Aorta (tissue), 5 donors: ENCODE data around the gene UNC5CL. TPM values are rescaled to one million over a fixed set of nuclear protein-coding genes. Genes with fewer than 3 reads are reported as not detected.
"Not testable (repeated sequence)": the region's sequence is repeated elsewhere in the genome, so short reads cannot be mapped to it uniquely, and the experiment has no call there.

Experiments used
- ATAC-seq: fragments of 200-7000 bp; cut with Tn5 transposase; one replicate; pipeline ENCODE4 v1.9.1; 2022; ENCODE audit warnings: moderate library complexity; ENCODE audit not compliant: low FRiP score
- DNase-seq, 2 donors: peaks; one replicate each; pipeline ENCODE4 v3.0.0-alpha.2; 2020
- H3K27ac ChIP-seq, 2 donors: one replicate each; pipeline ENCODE4 v1.5.1; 2013; ENCODE audit warnings: low read length in 2 of 2, mild to moderate bottlenecking in 2 of 2, moderate library complexity in 2 of 2, control low read depth in 1 of 2, inconsistent platforms in 1 of 2, low read depth in 1 of 2
- H3K27me3 ChIP-seq, 2 donors: one replicate each; pipeline ENCODE4 v1.6.1; 2013; ENCODE audit warnings: control low read depth in 1 of 2, low read length in 1 of 2, mild to moderate bottlenecking in 1 of 2, moderate library complexity in 1 of 2; ENCODE audit not compliant: insufficient read depth in 2 of 2, control insufficient read depth in 1 of 2
- H3K36me3 ChIP-seq, 2 donors: one replicate each; pipeline ENCODE4 v1.6.1; 2013; ENCODE audit warnings: control low read depth in 1 of 2, low read length in 1 of 2, mild to moderate bottlenecking in 1 of 2; ENCODE audit not compliant: insufficient read depth in 2 of 2, control insufficient read depth in 1 of 2
- H3K4me1 ChIP-seq, 2 donors: one replicate each; pipeline ENCODE4 v1.6.1; 2013; ENCODE audit warnings: low read length in 2 of 2, control low read depth in 1 of 2, mild to moderate bottlenecking in 1 of 2, moderate library complexity in 1 of 2; ENCODE audit not compliant: insufficient read depth in 2 of 2, control insufficient read depth in 1 of 2
- H3K4me3 ChIP-seq, 2 donors: one replicate each; pipeline ENCODE4 v1.5.1; 2013; ENCODE audit warnings: low read length in 2 of 2, control low read depth in 1 of 2, mild to moderate bottlenecking in 1 of 2
- H3K9me3 ChIP-seq: one replicate; pipeline ENCODE4 v1.6.1; 2013; ENCODE audit warnings: mild to moderate bottlenecking, low read length; ENCODE audit not compliant: control insufficient read depth
- WGBS, 2 donors: extraction: QIAGEN DNeasy Blood & Tissue Kit; methylation state at CpG; one replicate each; pipeline ENCODE4 v1.1.7; 2013; 5-methylcytosine and 5-hydroxymethylcytosine counted together
- intact Hi-C, 2 donors: fragments of 100-400 bp; cut with DNase I; formaldehyde crosslinking; loops; one replicate each; pipeline versions ENCODE4 v1.14.2 to v1.15.0; 2022
- polyA plus RNA-seq, 2 donors: library from polyadenylated mRNA; stranded (reverse); fragments of 200-250 nt; gene quantifications; one replicate each; pipeline ENCODE4 v1.2.3, GENCODE V29; 2013
- total RNA-seq, 2 donors: library from RNA; stranded (reverse); fragmentation: NEBNext Ultra II Directional; extraction: Animal tissue kit (Norgen Biotek cat#: 25700); gene quantifications; one replicate each; pipeline ENCODE4 v1.2.1, GENCODE V29; 2021
- donor health status: healthy with polysubstance abuse.
- donor health status: Bipolar disorder and iron deficiency.
- donor health status: DM: no; HTN: no; CAD: no.
- donor health status: DM: no; HTN: no; CAD: no.
- donor health status: DM: yes; HTN: yes; CAD: no.

UNC5CL gene
- total and polyA plus RNA-seq, 4 donors: 0.72 to 1.4 (median 1.00) TPM

DNA sequence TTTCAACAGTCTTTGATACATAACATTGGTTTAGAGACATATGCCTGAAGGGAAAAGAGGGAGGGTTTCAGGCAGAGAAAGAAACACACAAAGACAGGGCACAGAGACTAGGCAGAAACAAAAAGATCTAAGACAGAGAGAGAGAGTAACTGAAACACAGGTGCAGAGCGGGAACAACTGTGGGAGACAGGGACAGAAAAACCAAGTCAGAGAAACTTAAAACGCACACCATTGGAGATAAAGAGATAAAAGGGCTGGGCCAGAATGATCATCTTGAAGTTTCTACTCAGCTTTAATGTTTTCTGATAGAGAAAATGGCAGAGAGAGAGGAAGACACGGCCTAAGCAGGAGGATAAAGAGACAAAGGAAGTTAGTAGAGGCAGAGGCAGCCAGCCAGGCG, 11.8 kb downstream of the UNC5CL start:
- no peaks in the 10 kb centered on the region for H3K27me3 ChIP-seq
- H3K4me1 ChIP-seq: no peaks in the 10 kb centered on the region
- ATAC-seq (no peak), DNase-seq (no peak)
- H3K27ac ChIP-seq: no peak overlapping the region
- H3K9me3 ChIP-seq: no peaks in the 10 kb centered on the region
- H3K36me3 ChIP-seq: no peaks in the 10 kb centered on the region
- H3K4me3 ChIP-seq: no peak overlapping the region
- intact Hi-C loops: loop anchor here (5.0 kb wide), 3 partner anchors 40 to 1045 kb away; no protein-coding TSS in a partner anchor
- 61 to 75% methylated on average over 4 of the region's 4 CpGs for WGBS, 2 donors

DNA sequence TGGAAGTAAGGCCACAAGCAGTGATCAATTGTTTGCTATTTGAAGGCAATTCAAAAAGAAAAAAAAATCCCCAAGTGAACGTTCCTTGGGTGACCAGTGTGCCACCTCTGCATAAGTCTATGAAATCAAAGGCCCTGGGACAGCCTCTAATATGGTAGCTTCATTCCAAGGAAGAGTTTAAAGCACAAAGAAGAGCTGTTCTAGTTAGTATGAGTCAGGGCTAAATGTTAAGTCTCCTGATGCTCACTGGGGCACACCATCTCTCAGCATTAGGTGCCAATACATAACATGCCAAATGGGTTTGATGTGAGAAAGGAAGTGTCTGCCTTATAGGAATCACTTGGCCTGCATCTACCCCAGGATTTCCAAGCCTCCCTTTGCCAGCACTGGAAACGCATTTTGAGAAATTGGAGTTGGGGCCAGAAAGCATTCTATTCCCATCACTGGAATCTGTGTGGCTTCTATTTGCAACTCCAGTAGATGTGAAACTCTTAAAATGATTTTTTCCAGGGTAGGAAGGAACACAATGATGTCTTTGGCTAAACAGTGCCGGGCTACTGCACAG, 13.0 kb downstream of the UNC5CL start:
- H3K4me3 ChIP-seq: no peak overlapping the region
- intact Hi-C loops: loop anchor here (5.0 kb wide), 3 partner anchors 41 to 1044 kb away; no protein-coding TSS in a partner anchor
- DNase-seq (no peak), ATAC-seq (no peak)
- H3K27me3 ChIP-seq: no peaks in the 10 kb centered on the region
- no peak overlapping the region for H3K27ac ChIP-seq
- H3K36me3 ChIP-seq: no peaks in the 10 kb centered on the region
- WGBS, 2 donors: 72% methylated on average over 3 of the region's 3 CpGs
- H3K4me1 ChIP-seq: no peaks in the 10 kb centered on the region
- H3K9me3 ChIP-seq: no peaks in the 10 kb centered on the region

DNA sequence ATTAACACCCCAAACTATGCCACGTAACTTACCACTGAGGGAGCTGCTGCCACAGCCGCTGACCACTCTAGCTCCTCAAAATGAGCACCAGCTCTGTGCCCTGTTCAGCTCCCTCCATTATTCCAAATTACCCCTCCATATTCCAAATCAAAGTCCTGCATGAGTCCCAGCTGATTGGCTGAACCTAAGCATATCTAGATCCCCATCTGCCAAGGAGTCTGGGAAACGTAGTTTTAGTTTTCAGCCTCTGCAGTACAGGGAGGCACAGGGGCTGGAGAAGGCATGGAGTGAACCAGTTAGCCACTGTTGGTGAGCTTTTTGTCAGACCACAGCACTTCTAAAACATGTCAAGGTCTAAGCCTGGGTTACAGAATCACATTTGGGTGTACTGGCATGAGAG, 15.9 kb downstream of the UNC5CL start:
- ATAC-seq: no peak
- H3K9me3 ChIP-seq: peaks cover 3% of the 10 kb centered on the region
- H3K36me3 ChIP-seq: no peaks in the 10 kb centered on the region
- H3K27me3 ChIP-seq: no peaks in the 10 kb centered on the region
- no peaks in the 10 kb centered on the region for H3K4me1 ChIP-seq
- no peak overlapping the region for H3K4me3 ChIP-seq
- 89 to 92% methylated on average over 3 of the region's 3 CpGs for WGBS, 2 donors
- H3K27ac ChIP-seq: no peak overlapping the region
- intact Hi-C loops: no loop called here
- DNase-seq: no peak

DNA sequence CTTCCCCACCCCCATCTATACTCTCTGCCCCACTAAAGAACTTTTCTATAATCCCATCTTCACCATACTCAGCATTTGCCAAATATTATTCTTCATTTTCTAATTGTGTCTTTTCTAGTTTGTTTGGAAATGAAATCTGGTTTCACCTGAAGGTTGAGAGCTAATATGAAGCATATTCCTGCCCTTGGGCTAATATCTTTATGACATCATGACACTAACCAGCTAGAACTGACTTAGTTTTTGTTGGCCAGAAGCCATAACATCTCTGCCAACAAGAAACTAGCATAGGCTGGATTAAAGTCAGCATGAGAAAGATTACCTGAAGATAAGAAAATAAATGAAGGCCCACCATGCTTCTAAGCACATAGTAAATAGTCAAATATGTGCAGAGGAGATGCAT, 16.7 kb downstream of the UNC5CL start:
- no peak overlapping the region for H3K27ac ChIP-seq
- no peaks in the 10 kb centered on the region for H3K36me3 ChIP-seq
- H3K4me1 ChIP-seq: no peaks in the 10 kb centered on the region
- DNase-seq: no peak
- H3K9me3 ChIP-seq: peaks cover 3% of the 10 kb centered on the region
- H3K4me3 ChIP-seq: no peak overlapping the region
- intact Hi-C loops: no loop called here
- ATAC-seq: no peak
- H3K27me3 ChIP-seq: no peaks in the 10 kb centered on the region

DNA sequence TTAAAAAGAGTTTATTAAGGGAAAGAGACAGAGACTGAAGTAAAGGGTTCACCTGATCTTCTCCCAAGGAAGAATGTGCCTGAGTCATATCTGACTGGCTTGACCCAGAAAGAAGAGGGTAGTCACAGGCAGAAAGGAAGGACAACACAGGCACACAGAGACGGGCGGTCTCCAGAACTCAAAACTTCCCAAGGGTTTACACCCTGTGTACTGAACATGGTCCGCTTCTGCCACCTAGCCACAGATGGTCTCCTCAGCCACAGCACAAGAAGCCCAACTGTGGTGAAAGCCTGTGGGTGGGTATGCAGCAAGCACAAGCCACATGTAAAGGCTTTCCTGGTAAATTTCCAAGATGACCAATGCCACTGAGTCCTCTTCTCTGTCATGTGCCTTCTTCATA, 17.2 kb downstream of the UNC5CL start:
- Histone ChIP-seq H3K27ac (no peak overlapping the region), H3K9me3 (peaks cover 3% of the 10 kb centered on the region), H3K4me1 (no peaks in the 10 kb centered on the region), H3K4me3 (no peak overlapping the region), H3K27me3 (no peaks in the 10 kb centered on the region), H3K36me3 (no peaks in the 10 kb centered on the region)
- no peak for ATAC-seq
- intact Hi-C loops: no loop called here
- no peak for DNase-seq
- WGBS, 2 donors: 78 to 87% methylated on average over 3 of the region's 3 CpGs

DNA sequence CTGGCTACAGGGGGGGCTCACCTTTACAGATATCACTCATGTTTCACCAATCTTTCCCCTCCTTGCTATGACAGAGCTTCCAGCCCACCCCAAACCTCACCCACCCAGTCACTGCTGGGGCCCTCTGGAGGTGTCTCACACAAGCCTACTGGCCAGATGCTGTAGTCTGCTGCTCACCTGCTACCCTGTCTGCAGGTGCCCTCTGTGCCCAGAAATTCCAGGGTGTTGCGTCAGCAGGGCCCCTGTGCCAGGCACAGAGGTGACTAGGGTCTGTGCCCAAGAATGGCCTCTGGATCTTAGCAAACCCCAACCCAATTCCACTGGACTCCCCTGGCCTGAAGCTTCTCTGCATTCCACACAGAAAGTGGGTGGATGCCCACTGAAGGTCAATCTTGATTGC, 21.4 kb downstream of the UNC5CL start:
- WGBS, 2 donors: 97 to 100% methylated on average over 1 of the region's 1 CpG
- Histone ChIP-seq H3K4me1 (no peaks in the 10 kb centered on the region), H3K27me3 (no peaks in the 10 kb centered on the region), H3K36me3 (no peaks in the 10 kb centered on the region), H3K4me3 (no peak overlapping the region), H3K9me3 (peaks cover 3% of the 10 kb centered on the region), H3K27ac (no peak overlapping the region)
- ATAC-seq: no peak
- DNase-seq: no peak
- intact Hi-C loops: no loop called here

DNA sequence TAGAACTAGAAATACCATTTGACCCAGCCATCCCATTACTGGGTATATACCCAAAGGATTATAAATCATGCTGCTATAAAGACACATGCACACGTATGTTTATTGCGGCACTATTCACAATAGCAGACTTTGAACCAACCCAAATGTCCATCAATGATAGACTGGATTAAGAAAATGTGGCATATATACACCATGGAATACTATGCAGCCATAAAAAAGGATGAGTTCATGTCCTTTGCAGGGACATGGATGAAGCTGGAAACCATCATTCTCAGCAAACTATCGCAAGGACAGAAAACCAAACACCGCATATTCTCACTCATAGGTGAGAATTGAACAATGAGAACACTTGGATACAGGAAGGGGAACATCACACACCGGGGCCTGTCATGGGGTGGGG, 23.2 kb downstream of the UNC5CL start:
- intact Hi-C loops, H3K9me3 ChIP-seq, DNase-seq, H3K27ac ChIP-seq, H3K36me3 ChIP-seq, H3K4me1 ChIP-seq, H3K4me3 ChIP-seq, ATAC-seq, H3K27me3 ChIP-seq: not testable (repeated sequence)
- WGBS, 2 donors: 94 to 95% methylated on average over 3 to 5 of the region's 5 CpGs

DNA sequence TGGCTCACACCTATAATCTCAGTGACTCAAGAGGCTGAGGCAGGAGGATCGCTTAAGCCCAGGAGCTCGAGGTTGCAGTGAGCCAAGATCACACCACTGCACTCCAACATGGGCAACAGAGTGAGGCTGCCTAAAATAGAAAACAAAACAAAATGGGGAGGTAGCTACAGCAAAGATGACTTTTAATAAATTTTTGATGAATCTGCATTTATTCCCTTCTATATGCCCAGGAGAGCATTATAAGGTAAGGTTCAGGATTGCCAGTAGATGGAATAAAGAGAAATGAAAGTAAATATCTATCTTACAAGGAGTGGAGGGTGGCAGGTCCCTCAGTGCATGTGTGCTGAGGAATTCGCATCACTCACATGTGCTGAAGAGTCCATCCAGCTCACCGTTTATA, 24.2 kb downstream of the UNC5CL start:
- intact Hi-C loops: no loop called here
- Histone ChIP-seq H3K36me3 (no peaks in the 10 kb centered on the region), H3K9me3 (peaks cover 3% of the 10 kb centered on the region), H3K27me3 (no peaks in the 10 kb centered on the region), H3K4me1 (no peaks in the 10 kb centered on the region), H3K27ac (no peak overlapping the region), H3K4me3 (no peak overlapping the region)
- WGBS, 2 donors: 90 to 92% methylated on average over 4 of the region's 4 CpGs
- DNase-seq (no peak), ATAC-seq (no peak)

DNA sequence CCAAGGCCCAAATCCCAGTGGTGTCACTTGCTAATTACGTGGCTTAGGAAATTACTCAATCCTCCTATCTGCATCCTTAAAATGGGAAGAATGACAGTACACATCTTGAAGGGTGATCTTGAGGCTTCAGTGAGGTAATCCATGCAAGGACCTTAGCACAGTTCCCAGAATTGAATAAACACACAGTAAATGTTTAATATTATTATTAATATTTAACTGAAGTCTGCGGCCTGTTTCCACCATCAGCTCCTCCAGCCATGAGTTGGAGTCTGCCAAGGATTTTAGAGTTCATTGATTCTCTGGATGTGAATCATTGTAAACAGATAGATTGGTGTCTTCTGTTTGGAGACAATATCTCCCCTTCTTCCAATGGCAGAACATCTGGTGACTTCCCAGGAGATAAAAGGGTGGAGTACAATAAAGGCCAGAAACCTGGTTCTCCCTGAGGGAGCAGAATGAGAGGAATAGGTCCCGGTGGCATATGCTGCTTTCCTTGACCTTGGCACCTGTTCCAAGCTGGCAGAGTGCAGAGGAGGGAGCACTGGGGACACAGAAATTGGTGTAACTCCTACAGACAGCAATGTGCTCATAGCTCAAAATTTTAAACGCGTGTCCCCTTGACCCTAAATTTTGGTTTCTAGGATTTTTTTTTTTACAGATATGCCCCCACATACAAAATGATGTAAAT, 25.4 kb downstream of the UNC5CL start:
- Histone ChIP-seq H3K4me1 (no peaks in the 10 kb centered on the region), H3K27ac (no peak overlapping the region), H3K27me3 (no peaks in the 10 kb centered on the region), H3K4me3 (no peak overlapping the region), H3K36me3 (no peaks in the 10 kb centered on the region), H3K9me3 (peaks cover 3% of the 10 kb centered on the region)
- intact Hi-C loops: no loop called here
- ATAC-seq (no peak), DNase-seq (no peak)
- 90 to 93% methylated on average over 5 of the region's 5 CpGs for WGBS, 2 donors
